DND-41 (cell line): Measurements from ENCODE around the gene METTL24.

Source experiments
- ATAC-seq: fragments of 200-7000 bp; cut with Tn5 transposase; 3 replicates; pipeline ENCODE4 v1.9.1; 2021; ENCODE audit warnings: low read depth; ENCODE audit not compliant: insufficient read depth
- DNase-seq: peaks from one replicate; pipeline ENCODE4 v3.0.0-alpha.2; 2020
- H2AFZ ChIP-seq: 2 replicates; pipeline ENCODE4 v1.6.0; 2012; ENCODE audit warnings: low read depth, low read length
- H3K27ac ChIP-seq: 2 replicates; pipeline ENCODE4 v1.5.1; 2012; ENCODE audit warnings: low read length, inconsistent platforms
- H3K27me3 ChIP-seq: fragments of 200-600 bp; sonication (generic); 2 replicates; pipeline ENCODE4 v1.6.0; 2012; ENCODE audit warnings: low read length, mild to moderate bottlenecking, inconsistent platforms; ENCODE audit not compliant: insufficient read depth, poor library complexity
- H3K36me3 ChIP-seq: 2 replicates; pipeline ENCODE4 v1.5.1; 2012; ENCODE audit warnings: low read length, inconsistent platforms; ENCODE audit not compliant: insufficient read depth
- H3K4me1 ChIP-seq: 2 replicates; pipeline ENCODE4 v1.5.1; 2012; ENCODE audit warnings: mild to moderate bottlenecking, low read length; ENCODE audit not compliant: insufficient read depth
- H3K4me2 ChIP-seq: 2 replicates; pipeline ENCODE4 v1.6.0; 2012; ENCODE audit warnings: mild to moderate bottlenecking, moderate library complexity, low read length, inconsistent platforms; ENCODE audit not compliant: insufficient read depth
- H3K4me3 ChIP-seq, 2 experiments: fragments of 200-600 bp in 1 of 2; shearing (Covaris generic) in 1 of 2; 2 replicates each; pipeline ENCODE4 v1.5.1; 2012 to 2016; ENCODE audit warnings: inconsistent platforms in 2 of 2, low read length in 2 of 2, mild to moderate bottlenecking in 2 of 2, low read depth in 1 of 2, moderate library complexity in 1 of 2
- H3K79me2 ChIP-seq: 2 replicates; pipeline ENCODE4 v1.6.0; 2012; ENCODE audit warnings: low read length, inconsistent platforms; ENCODE audit not compliant: insufficient read depth
- H3K9ac ChIP-seq: 2 replicates; pipeline ENCODE4 v1.6.0; 2012; ENCODE audit warnings: low read depth, mild to moderate bottlenecking, inconsistent platforms, low read length, moderate library complexity
- H3K9me3 ChIP-seq: 2 replicates; pipeline ENCODE4 v1.5.1; 2012; ENCODE audit warnings: low read length, moderate library complexity, mild to moderate bottlenecking, inconsistent platforms; ENCODE audit not compliant: insufficient read depth, severe bottlenecking
- H4K20me1 ChIP-seq: 2 replicates; pipeline ENCODE4 v1.6.0; 2012; ENCODE audit warnings: low read length; ENCODE audit not compliant: insufficient read depth
- EZH2 ChIP-seq: IDR thresholded peaks from 3 replicates; pipeline ENCODE4 v1.6.1; 2012; ENCODE audit warnings: borderline replicate concordance, low read depth, mild to moderate bottlenecking, moderate library complexity, low read length, inconsistent platforms; ENCODE audit not compliant: severe bottlenecking
- TF ChIP-seq, protein P1 (sequence below): IDR thresholded peaks from 2 replicates; pipeline ENCODE4 v1.5.1; 2012; ENCODE audit warnings: borderline replicate concordance, low read length, moderate library complexity, mild to moderate bottlenecking; ENCODE audit not compliant: poor library complexity, severe bottlenecking; ENCODE audit errors: extremely low read depth

Gene METTL24

DNA sequence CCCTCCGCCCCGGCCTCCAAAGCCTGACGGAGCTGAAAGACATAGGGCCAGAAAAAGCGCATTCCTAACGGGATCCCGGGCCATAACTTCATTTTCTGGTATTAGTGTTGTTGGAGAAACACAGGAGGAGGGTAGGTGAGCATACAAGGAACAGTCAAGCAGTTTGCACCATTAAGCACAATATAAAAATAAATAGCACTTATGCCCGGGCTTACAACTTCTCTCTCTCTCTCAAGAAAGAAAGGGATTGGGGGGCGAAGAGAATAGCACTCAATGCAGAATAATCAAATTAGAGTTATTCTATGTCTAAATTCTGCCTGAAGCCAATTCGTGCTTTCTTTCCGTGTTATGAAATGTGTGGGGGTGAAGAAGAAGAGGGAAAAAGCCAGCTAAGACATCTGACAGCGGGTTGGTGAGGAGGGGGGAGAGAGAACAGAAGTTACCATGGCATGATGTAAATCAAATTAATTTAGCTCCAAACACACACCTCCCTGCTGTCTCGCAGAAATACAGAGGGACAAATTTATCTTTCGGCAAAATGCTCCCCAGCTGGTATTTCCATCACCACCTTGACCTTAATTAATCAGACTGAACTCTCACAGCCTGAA is 508 bp upstream of the METTL24 start:
- H2AFZ ChIP-seq = no peak overlapping the region
- DNase-seq = no peak
- no peaks in the 10 kb centered on the region for H4K20me1 ChIP-seq
- no peaks in the 10 kb centered on the region for H3K4me1 ChIP-seq
- H3K9me3 ChIP-seq = no peaks in the 10 kb centered on the region
- no peak for ATAC-seq
- no peak overlapping the region for H3K4me3 ChIP-seq
- H3K4me2 ChIP-seq = no peak overlapping the region
- no peak overlapping the region for H3K27ac ChIP-seq
- no peaks in the 10 kb centered on the region for H3K27me3 ChIP-seq
- no peaks in the 10 kb centered on the region for H3K36me3 ChIP-seq
- no peaks in the 10 kb centered on the region for H3K79me2 ChIP-seq
- H3K9ac ChIP-seq = no peak overlapping the region
- no peak for TF ChIP-seq EZH2
- TF ChIP-seq, protein P1, sequence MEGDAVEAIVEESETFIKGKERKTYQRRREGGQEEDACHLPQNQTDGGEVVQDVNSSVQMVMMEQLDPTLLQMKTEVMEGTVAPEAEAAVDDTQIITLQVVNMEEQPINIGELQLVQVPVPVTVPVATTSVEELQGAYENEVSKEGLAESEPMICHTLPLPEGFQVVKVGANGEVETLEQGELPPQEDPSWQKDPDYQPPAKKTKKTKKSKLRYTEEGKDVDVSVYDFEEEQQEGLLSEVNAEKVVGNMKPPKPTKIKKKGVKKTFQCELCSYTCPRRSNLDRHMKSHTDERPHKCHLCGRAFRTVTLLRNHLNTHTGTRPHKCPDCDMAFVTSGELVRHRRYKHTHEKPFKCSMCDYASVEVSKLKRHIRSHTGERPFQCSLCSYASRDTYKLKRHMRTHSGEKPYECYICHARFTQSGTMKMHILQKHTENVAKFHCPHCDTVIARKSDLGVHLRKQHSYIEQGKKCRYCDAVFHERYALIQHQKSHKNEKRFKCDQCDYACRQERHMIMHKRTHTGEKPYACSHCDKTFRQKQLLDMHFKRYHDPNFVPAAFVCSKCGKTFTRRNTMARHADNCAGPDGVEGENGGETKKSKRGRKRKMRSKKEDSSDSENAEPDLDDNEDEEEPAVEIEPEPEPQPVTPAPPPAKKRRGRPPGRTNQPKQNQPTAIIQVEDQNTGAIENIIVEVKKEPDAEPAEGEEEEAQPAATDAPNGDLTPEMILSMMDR = no peak

DNA sequence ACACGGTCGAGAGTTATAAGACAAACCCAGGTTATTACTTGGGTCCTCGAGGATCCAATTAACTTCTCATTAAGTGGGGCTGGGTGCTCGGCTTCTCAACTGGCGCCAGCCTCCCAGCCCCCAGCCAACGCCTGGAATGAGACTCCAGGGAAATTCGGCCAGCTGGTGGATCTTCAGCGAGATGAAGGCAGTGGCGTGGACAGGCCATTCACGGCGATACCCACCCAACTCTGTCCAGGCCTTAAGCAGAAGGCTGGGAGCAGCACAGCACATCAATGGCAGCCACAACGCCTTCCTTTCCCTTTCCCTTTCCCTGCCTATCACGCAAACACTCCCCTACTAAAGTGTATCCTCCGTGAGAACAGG is 868 bp downstream of the METTL24 start:
- Histone ChIP-seq H3K36me3 (no peaks in the 10 kb centered on the region), H3K9me3 (no peaks in the 10 kb centered on the region), H4K20me1 (no peaks in the 10 kb centered on the region), H3K4me2 (no peak overlapping the region), H3K4me3 (no peak overlapping the region), H3K79me2 (no peaks in the 10 kb centered on the region), H3K9ac (no peak overlapping the region), H3K4me1 (no peaks in the 10 kb centered on the region), H3K27me3 (no peaks in the 10 kb centered on the region), H3K27ac (no peak overlapping the region), H2AFZ (no peak overlapping the region)
- ATAC-seq = no peak
- DNase-seq = no peak
- no peak for TF ChIP-seq EZH2
- TF ChIP-seq, protein P1 = no peak

DNA sequence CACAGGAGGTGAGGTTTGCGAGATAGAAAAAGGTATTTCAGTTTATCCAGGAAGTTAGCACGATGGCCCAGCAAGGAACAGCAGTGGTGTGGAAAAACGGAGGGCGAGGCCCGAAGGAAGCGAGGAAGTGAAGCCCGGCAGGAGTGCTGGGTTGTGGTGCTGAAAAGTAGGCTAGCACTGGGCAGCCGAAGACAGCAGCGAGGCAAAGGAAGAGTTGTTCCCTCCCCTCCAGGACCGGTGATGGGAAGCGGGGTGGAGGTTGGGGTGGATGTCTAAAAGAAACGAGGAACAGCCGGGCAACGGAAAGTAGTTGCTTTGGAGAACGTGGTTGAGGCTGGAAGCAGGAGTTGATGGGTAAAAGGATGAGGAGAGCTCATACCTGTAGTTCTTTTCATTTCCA is 1.4 kb downstream of the METTL24 start:
- DNase-seq (no peak), ATAC-seq (no peak)
- H3K27me3 ChIP-seq = no peaks in the 10 kb centered on the region
- H2AFZ ChIP-seq = no peak overlapping the region
- H4K20me1 ChIP-seq = no peaks in the 10 kb centered on the region
- no peak overlapping the region for H3K27ac ChIP-seq
- no peak overlapping the region for H3K9ac ChIP-seq
- H3K9me3 ChIP-seq = no peaks in the 10 kb centered on the region
- no peak overlapping the region for H3K4me2 ChIP-seq
- no peaks in the 10 kb centered on the region for H3K79me2 ChIP-seq
- no peak overlapping the region for H3K4me3 ChIP-seq
- TF ChIP-seq, protein P1 = no peak
- no peak for TF ChIP-seq EZH2
- no peaks in the 10 kb centered on the region for H3K36me3 ChIP-seq
- H3K4me1 ChIP-seq = no peaks in the 10 kb centered on the region

DNA sequence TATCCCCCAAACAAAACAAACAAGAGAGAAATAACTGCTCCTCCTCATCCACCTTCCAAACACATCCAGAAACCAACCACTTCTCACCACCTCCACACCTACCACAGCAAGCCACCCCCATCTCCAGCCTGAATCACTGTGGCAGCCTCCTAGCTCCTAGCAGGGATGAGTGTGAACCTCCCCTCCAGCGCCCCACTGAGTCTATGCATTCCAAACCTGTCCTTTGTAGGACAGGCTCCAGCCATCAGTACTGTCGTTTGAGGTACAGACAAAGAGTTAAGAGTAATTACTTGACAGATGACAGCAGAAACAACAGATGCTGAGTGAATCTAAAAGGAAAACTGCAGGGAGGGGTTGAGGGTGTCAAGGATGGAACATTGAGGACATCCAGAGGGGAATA is 2.4 kb downstream of the METTL24 start:
- Histone ChIP-seq H3K4me2 (no peak overlapping the region), H3K4me1 (no peaks in the 10 kb centered on the region), H3K9me3 (no peaks in the 10 kb centered on the region), H4K20me1 (no peaks in the 10 kb centered on the region), H3K36me3 (no peaks in the 10 kb centered on the region), H3K27me3 (no peaks in the 10 kb centered on the region), H3K4me3 (no peak overlapping the region), H3K9ac (no peak overlapping the region), H2AFZ (no peak overlapping the region), H3K27ac (no peak overlapping the region), H3K79me2 (no peaks in the 10 kb centered on the region)
- ATAC-seq = no peak
- DNase-seq = no peak
- TF ChIP-seq, protein P1 = no peak
